OCI-LY3 (cell line): ENCODE measurements around the gene MOCS2.

Experiments used
- CTCF ChIP-seq: fragments of 200-600, 300-600 bp; sonication (generic); IDR thresholded peaks from 2 replicates; pipeline ENCODE4 v1.5.1; 2014; ENCODE audit warnings: antibody characterized with exemption, low read length, low read depth
- EZH2phosphoT487 ChIP-seq: fragments of 200-600 bp; shearing (Covaris generic); IDR thresholded peaks from 2 replicates; pipeline ENCODE4 v1.6.1; 2018; ENCODE audit warnings: antibody characterized with exemption, mixed run types, low read depth

DNA sequence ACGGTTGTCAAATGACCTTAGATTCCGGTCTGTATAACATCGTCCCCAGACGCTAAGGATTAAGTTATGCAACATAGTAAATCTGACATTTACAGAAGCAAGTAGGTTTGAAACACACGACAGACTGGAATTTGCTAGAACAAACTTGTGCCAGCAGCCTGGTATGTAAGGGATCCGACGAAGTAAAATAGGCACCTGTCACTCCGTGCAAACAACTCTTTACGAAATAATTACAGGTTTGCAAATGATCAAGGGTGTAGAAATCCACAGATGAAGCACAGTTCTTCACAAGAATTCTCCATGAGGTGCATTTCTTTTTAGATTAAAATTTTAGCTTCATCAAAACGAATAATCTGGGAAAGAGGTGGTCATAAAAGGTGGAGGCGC is 508 bp downstream of the MOCS2 start:
- TF ChIP-seq CTCF (no peak), EZH2phosphoT487 (no peak)
